Posterior vena cava (tissue), 2 donors: ENCODE measurements around the gene C10orf62. TPM values are rescaled to one million over a fixed set of nuclear protein-coding genes. Genes with fewer than 3 reads are reported as not detected.
"Not testable (repeated sequence)": the region's sequence is repeated elsewhere in the genome, so short reads cannot be mapped to it uniquely, and the experiment has no call there.

ENCODE experiments used
- DNase-seq: peaks from one replicate; pipeline ENCODE4 v3.0.0-alpha.2; 2020; ENCODE audit warnings: low spot score
- intact Hi-C, 2 donors: fragments of 100-400 bp; cut with DNase I; formaldehyde crosslinking; loops; one replicate each; pipeline versions ENCODE4 v1.14.1 to v1.14.2; 2022 to 2023
- total RNA-seq, 2 donors: library from RNA; stranded (reverse); fragmentation: NEBNext Ultra II Directional; extraction: Animal tissue kit (Norgen Biotek cat#: 25700); gene quantifications; one replicate each; pipeline ENCODE4 v1.2.1, GENCODE V29; 2021
- donor health status: DM: yes; HTN: yes; CAD: no.
- donor health status: DM: yes; HTN: yes; CAD: no.

The C10orf62 gene
- total RNA-seq, 2 donors from 2014 or later: 0.19 to 0.46 TPM

DNA sequence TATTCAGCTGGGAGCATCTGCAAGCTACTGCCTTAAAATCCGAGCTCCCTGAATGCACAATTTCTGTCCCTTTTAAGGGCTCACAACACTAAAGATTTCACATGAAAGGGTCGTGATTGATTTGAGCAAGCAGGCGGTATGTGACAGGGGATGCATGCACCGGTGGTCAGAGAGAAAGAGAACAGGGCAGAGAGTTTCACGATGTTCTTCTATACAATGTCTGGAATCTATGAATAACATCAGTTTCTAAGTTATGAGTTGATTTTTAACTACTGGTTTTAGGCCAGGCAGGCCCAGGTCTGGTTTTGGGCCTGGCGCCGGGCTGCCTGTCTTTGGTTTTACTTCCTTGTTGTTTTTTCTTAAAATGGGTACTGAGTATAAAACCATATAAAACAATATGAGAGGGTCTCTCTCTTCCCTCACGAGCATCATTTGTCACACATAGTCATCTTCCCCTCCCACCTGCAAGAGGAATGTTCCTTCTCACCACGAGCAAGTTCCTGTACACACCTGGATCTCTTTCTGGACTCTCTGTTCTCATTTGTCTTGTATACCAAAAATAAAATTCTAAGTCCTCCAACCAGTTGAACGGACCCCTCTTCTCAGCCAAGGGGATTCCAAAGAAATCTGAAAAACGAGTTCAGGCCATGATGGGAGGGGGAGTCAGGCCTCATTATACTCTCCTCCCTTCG lies 28.0 kb upstream of the C10orf62 start:
- intact Hi-C loops: not testable (repeated sequence)
- peak; percentile 32 for DNase-seq

DNA sequence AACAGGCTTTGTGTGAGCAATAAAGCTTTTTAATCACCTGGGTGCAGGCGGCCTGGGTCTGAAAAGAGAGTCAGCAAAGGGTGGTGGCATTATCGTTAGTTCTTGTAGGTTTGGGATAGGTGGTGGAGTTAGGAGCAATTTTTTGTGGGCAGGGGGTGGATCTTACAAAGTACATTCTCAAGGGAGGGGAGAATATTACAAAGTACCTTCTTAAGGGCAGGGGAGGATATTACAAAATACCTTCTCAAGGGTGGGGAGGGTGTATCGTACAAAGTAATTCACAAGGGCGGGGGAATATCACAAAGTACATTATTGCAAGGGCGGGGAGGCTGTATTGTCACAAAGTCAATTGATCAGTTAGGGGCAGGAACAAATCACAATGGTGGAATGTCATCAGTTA lies 27.2 kb upstream of the C10orf62 start:
- intact Hi-C loops, DNase-seq: not testable (repeated sequence)

DNA sequence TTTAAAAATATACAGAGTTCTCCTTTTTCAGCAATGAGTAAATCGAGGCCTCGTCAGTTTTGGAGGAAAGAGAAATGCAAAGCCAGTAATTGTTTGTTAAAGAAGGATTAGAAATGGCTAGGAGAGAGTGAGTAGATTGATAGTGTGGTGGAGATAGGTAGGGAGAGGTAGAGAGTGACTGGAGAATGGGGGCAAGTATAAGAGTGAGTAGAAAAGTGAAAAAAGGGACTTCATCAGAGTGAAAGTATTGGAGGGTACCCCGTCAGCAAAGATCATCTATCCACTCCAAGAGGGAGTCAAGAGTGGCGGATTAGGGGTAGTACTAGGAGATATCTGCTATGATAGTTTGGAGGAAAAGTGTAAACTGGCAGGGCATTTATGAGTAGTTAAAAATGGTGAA lies 26.2 kb upstream of the C10orf62 start:
- no peak for DNase-seq
- intact Hi-C loops: no loop called here

DNA sequence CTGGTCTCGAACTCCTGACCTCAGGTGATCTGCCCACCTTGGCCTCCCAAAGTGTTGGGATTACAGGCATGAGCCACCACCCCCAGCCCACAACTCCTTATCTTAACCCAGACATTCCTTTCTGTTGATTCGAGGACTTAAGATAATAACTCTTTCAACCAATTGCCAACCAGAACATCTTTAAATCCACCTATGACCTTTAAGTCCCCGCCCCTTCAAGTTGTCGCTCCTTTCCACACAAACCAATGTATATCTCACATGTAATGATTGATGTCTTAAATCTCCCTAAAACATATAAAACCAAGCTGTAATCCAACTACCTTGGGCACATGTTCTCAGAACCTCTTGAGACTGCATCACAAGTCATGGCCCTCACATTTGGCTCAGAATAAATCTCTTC lies 24.7 kb upstream of the C10orf62 start:
- DNase-seq: peak; percentile 23
- intact Hi-C loops: no loop called here

DNA sequence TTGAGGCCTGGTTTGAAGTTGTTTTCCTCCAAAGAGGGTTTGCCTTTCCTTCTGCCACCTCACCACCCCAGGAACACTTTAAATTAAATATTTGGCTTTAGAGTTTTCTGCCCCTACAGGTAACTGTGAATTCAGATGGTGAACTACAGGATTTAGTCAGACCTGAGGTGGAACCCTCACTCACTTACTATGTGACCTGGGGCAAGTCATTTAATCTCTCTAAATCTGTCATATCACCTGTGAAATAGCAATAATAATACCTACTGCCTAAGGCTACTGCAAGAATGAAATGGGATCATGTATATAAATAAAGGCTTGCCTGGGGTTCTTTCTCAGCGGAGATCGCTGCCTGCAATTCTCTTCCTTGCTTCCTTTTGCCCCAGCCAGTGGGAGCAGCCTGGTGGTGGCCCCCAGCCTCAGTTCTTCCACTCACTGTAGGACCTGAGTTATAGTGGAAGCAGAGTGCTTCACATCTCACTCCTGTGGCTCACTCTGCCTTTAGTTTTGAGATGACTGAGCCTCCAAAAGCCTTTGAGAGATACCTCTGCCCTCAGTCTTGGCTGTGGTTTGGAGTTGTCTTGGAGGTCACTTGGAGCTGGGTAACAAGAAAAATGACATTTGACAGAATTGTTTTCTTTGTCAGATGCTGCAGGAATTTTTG lies 23.1 kb upstream of the C10orf62 start:
- intact Hi-C loops: no loop called here
- no peak for DNase-seq

DNA sequence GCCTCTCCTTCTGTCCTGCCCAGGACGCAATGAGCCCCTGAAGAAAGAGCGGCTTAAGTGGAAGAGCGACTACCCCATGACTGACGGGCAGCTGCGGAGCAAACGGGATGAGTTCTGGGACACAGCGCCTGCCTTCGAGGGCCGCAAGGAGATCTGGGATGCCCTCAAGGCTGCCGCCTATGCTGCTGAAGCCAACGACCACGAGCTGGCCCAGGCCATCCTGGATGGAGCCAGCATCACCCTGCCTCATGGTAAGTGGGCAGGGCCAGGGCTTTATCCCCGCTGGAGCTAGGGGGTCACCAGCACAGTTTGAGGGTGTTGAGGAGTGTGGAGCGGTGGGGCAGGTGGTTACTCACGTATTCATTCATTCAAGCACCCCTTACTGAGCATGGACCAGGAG lies 21.6 kb upstream of the C10orf62 start:
- DNase-seq: peak; percentile 18
- intact Hi-C loops: no loop called here

DNA sequence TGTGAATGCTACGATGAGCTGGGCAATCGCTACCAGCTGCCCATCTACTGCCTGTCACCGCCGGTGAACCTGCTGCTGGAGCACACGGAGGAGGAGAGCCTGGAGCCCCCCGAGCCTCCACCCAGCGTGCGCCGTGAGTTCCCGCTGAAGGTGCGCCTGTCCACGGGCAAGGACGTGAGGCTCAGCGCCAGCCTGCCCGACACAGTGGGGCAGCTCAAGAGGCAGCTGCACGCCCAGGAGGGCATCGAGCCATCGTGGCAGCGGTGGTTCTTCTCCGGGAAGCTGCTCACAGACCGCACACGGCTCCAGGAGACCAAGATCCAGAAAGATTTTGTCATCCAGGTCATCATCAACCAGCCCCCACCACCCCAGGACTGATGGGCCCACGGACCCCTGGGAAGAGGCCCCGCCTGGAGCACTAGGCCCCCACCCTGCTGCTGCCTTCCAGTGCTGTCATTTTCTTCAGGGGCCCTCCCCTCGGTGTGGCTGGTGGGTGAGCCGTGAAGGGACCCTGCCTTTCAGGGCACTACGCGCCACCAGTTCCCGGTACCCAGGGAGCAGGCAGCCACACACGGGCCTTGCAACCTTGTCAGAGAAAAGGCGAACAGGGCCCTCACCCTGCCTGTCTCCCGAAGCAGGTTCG lies 19.3 kb upstream of the C10orf62 start:
- peak; percentile 76 for DNase-seq
- intact Hi-C loops: loop anchor here in 1 of 2 donors (5.0 kb wide), 1 partner anchor 42 kb away; no protein-coding TSS in a partner anchor

DNA sequence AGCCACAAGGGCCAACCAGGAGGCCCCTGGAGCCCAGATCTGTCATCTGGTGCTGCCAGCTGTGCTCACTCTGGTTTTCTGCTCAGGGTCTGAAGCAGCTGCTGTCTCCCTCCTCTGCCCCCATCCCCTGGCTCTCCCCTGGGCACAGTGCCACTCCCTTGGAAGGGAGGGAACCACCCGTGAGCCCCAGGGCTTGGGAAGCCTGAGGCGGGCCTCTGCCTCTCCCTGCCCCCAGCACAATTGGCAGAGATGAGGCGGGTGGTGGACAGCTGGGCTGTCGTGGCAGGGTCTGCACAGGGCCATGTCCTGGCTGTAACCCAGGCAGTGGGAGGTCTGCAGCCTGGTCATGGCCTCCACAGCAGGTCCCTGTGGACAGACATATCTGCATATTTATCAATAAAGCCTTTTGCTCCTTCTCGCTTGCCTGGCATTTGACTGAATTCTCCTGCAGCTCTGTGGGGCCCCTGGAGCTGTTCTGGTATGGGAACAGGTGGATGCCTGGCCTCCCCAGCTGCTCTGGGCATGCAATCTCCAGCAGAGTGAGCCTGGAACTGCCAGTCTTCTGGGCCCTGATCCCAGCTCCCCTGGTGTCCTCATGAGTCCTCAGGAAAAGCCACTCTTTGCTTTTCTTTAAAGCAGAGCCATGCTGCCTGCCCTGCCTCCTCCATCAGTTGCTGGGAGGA lies 18.6 kb upstream of the C10orf62 start:
- DNase-seq: peak; percentile 70
- intact Hi-C loops: loop anchor here in 1 of 2 donors (5.0 kb wide), 1 partner anchor 41 kb away; no protein-coding TSS in a partner anchor

DNA sequence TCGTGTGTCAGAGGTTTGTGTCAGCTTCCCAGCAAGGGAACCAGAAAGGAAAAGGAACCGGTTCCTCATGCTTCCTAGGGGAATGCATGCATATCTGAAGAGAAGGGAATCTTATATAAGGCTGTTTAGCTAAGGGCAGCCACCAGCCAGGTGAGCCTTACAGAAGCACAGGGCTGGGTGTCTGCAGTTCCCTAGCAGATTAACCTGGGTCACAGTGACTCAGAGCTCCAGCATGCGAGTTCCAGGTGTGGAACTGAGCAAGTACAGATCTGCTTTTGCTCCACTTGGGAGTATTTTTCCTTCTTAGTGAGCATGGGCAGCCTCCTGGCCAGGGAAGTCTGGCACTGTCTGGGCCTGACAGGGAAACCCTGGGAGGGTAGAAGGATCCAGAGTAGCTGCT lies 17.9 kb upstream of the C10orf62 start:
- peak; percentile 43 for DNase-seq

DNA sequence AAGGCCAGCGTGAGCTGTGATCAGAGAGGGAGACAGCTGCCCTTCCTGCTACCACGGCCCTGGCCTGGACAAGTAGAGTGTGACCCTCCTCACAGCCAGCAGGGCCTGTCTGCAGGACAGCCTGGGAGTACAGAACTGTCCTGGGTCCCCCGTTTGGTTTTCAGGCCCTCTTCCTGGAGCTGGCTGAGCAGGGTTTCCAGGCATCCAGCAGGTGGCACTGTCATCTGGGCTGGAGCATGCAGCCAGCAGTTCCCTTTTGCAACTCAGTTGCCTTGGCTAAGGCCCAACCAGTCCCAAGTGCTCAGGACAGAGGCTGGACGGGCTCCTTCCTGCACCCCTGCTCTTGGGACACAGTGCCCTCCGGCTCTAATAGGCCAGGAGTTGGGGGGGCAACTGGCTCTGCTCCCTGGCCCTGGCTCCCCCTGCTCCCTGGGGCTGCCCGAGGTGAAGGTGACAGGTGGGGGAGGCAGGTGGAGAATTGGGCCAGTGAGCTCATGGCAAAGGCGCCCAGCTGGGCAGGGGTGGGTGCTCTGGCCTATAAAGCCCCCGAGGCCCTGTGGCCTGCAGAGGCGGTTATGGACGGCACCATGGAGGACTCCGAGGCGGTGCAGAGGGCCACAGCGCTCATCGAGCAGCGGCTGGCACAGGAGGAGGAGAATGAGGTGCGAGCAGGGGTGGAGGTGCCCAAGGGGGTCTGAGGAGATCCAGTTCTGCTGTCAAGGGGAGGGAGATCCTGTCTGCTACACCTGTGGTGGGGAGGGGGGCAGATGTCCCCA lies 17.1 kb upstream of the C10orf62 start, which contains the start of gene ANKRD2:
TSS of gene ANKRD2 (plus strand) at position 566 of the 776 bp plus-strand sequence. CDS start at position 576, 10 bp downstream.
- peak; percentile 95 for DNase-seq
- intact Hi-C loops: loop anchor here (2.0 to 5.0 kb wide), 2 partner anchors 38 to 40 kb away; no protein-coding TSS in a partner anchor

More for the DNA sequence above, 17.9 kb upstream of the C10orf62 start:
- intact Hi-C loops: loop anchor here (2.0 to 5.0 kb wide), 2 partner anchors 39 to 41 kb away; no protein-coding TSS in a partner anchor

DNA sequence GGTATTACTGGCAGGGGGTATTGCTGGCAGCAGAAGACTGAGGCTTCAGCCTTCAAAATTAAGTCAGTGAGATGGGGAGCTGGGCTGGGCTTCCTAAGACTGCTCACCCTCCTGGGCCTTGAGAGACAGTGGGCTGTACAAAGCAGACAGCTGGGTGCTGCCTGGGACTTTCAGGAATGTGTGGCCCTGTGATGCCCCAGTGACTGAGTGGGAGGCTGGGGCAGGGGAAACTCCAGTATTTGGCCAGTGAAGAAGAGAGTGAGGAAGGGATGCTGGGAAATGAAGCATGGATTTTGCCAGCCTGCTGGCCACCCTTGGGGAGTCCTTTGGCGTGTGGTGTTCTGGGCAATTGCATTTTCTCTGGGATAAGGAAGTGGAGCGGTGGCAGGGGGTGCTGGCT lies 16.5 kb upstream of the C10orf62 start:
- intact Hi-C loops: loop anchor here (2.0 to 5.0 kb wide), 2 partner anchors 38 to 39 kb away; no protein-coding TSS in a partner anchor
- no peak for DNase-seq

DNA sequence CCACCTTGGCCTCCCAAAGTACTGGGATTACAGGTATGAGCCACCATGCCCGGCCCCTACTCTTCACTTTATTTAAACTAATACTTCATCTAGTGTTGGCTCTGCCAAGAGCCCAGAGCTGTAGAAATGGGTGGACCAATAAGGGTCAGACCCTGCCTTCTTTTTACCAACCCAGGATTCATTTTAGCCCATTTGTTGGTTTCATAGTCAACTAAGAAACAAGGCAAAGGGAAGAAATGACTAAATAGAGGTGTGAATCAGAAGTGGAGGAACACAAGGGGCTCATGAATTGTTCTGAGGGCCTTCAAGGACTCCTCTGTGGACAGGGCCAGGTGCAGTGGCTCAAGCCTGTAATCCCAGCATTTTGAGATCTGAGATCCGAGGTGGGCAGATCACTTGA lies 15.8 kb upstream of the C10orf62 start:
- intact Hi-C loops: loop anchor here (2.0 to 5.0 kb wide), 2 partner anchors 37 to 39 kb away; no protein-coding TSS in a partner anchor
- peak; percentile 36 for DNase-seq

DNA sequence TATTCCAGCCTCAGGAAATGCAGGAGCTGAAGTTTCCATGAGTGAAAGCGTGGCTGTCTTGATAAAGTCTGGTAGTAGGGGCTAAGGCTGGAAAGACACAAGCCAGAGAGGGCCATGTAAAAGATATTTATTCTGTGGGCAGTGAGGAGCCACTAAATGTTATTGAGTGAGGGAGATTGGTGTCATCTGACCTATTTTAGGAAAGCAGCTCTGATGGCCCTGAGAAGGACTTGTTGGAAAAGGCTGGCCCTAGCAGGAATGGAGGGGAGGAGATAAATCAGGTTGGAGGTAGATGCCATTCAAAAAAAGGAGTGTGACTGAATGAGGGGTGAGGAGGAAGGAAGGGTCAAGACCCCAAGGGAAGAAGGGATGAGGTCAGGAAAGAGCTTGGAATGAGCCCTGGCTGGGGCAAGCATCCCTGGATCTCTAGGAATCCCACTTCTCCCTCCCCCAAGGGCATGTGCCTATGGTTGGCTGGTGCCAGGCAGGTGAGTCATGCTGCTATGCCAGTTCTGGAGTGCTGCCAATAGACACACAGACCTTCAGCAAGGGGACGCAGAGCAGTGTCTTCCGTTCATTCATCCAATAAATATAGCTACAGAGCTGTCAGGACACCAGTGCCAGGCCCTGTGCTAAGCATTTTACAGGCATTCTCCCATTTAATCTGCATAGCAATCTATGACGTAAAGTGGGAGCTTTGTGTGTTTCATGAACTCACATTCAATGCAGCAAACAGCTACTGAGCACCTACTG lies 15.0 kb upstream of the C10orf62 start:
- peak; percentile 77 for DNase-seq
- intact Hi-C loops: loop anchor here in 1 of 2 donors (5.0 kb wide), 1 partner anchor 38 kb away; no protein-coding TSS in a partner anchor

DNA sequence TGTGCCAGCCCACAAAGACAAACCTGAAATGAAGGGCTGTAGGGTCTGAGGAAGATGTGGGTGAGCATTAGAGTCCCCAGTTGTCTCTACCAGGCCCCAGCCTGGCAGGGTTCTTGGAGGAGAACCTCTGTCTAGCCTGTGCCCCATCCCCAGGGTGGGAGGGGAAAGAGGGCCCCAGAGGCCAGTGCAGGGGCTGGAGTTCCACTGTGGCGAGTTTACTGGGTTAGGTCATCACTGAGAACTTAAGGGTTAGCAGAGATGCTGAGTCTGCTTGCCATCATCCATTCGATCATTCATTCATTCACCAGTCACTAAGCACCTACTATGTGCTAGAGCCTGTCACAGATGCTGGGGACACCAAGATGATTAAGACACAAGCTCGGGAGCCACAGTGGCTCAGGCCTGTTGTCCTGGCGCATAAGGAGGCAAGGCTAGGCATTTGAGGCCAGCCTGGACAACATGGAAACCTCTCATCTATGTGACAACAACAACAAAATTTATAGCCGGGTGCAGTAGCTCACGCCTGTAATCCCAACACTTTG lies 14.3 kb upstream of the C10orf62 start:
- intact Hi-C loops: no loop called here

DNA sequence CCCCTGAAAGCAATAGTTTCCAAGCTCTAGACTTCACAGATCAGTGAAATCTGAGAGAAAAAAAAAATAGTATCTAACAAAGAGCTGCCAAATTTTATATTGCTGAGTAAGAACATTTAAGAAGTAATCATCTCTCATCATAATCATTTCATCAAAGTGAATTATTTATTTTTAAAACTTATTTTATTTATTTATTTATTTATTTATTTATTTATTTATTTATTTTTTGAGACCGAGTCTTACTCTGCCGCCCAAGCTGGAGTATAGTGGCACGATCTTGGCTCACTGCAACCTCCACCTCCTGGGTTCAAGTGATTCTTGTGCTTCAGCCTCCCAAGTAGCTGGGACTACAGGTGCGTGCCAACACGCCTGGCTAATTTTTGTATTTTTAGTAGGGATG lies 13.0 kb upstream of the C10orf62 start:
- DNase-seq, intact Hi-C loops: not testable (repeated sequence)

More for the DNA sequence above, 14.3 kb upstream of the C10orf62 start:
- DNase-seq: peak; percentile 49

DNA sequence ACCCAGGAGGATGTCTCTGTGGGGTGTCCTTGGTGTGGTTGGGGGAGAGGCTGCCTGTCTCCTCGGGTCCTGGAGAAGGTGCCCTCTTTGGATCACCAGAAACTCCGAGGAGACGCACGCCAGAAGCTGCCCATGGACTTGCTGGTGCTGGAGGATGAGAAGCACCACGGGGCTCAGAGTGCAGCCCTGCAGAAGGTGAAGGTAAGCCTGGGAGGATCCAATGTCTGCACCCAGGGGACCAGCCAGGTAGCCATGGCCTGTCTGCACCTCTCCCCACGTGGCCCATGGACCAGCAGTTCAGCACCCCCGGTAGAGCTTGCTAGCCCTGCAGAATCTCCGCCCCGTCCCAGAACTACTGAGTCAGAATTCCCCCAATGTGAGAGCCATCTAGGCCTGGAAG lies 11.8 kb upstream of the C10orf62 start:
- DNase-seq: peak; percentile 70

DNA sequence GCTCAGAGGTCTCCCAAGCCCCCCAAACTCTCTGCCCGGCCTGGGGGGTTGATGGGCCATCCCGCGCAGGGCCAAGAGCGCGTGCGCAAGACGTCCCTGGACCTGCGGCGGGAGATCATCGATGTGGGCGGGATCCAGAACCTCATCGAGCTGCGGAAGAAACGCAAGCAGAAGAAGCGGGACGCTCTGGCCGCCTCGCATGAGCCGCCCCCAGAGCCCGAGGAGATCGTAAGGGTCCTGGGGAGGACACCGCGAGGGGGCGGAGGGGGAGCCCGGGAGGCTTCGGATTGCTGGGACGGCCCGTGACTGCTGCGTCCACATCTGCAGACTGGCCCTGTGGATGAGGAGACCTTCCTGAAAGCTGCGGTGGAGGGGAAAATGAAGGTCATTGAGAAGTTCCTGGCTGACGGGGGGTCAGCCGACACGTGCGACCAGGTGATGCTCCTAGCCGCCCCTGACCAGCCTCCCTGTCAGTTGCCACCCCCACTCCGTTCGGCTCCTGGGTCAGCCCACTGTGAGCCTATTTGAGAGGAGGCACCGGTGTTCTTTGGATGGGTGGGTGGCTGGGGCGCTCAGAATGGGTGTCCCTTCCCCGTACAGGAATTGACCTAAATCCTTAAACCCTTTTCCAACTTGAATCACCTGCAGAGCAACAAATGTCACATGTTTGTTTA lies 11.2 kb upstream of the C10orf62 start:
- DNase-seq: peak; percentile 75

More for the DNA sequence above, 11.8 kb upstream of the C10orf62 start:
- intact Hi-C loops: no loop called here

More for the DNA sequence above, 11.2 kb upstream of the C10orf62 start:
- intact Hi-C loops: no loop called here
